HL-60 (cell line): ENCODE measurements around the gene FAM78B.

Source experiments
- DNase-seq, 2 experiments: peaks; one replicate each; pipeline ENCODE4 v3.0.0-alpha.2; 2010 to 2020; ENCODE audit warnings: low read depth in 1 of 2, low spot score in 1 of 2
- H3K27ac ChIP-seq: fragments of 250-450 bp; sonication (Bioruptor Pico); replicated peaks from 2 replicates; pipeline ENCODE4 v1.5.1; 2020; ENCODE audit warnings: mild to moderate bottlenecking, moderate library complexity
- H3K27me3 ChIP-seq: fragments of 250-450 bp; sonication (Bioruptor Pico); 2 replicates; pipeline ENCODE4 v1.5.1; 2021; ENCODE audit warnings: mild to moderate bottlenecking, moderate library complexity; ENCODE audit not compliant: insufficient read depth, poor library complexity, severe bottlenecking
- H3K4me3 ChIP-seq: replicated peaks from 2 replicates; pipeline ENCODE4 v1.5.1; 2011; ENCODE audit warnings: mild to moderate bottlenecking, control low read depth, low read length; ENCODE audit not compliant: insufficient read depth
- GABPA ChIP-seq: IDR thresholded peaks from 2 replicates; pipeline ENCODE4 v1.6.1; 2012; ENCODE audit warnings: low read depth
- POLR2AphosphoS5 ChIP-seq: IDR thresholded peaks from 2 replicates; pipeline ENCODE4 v1.6.1; 2012; ENCODE audit warnings: low read depth
- SPI1 ChIP-seq: IDR thresholded peaks from 2 replicates; pipeline ENCODE4 v1.6.1; 2012; ENCODE audit warnings: low read depth, mild to moderate bottlenecking, borderline replicate concordance
- TF ChIP-seq, protein P1 (sequence below): IDR thresholded peaks from one replicate; pipeline ENCODE4 v1.5.1; 2011; ENCODE audit warnings: low read length, control low read depth, inconsistent platforms; ENCODE audit not compliant: insufficient read depth
- TF ChIP-seq, protein P2 (sequence below): IDR thresholded peaks from 2 replicates; pipeline ENCODE4 v1.6.1; 2012; ENCODE audit warnings: low read depth; ENCODE audit not compliant: insufficient replicate concordance

FAM78B gene

DNA sequence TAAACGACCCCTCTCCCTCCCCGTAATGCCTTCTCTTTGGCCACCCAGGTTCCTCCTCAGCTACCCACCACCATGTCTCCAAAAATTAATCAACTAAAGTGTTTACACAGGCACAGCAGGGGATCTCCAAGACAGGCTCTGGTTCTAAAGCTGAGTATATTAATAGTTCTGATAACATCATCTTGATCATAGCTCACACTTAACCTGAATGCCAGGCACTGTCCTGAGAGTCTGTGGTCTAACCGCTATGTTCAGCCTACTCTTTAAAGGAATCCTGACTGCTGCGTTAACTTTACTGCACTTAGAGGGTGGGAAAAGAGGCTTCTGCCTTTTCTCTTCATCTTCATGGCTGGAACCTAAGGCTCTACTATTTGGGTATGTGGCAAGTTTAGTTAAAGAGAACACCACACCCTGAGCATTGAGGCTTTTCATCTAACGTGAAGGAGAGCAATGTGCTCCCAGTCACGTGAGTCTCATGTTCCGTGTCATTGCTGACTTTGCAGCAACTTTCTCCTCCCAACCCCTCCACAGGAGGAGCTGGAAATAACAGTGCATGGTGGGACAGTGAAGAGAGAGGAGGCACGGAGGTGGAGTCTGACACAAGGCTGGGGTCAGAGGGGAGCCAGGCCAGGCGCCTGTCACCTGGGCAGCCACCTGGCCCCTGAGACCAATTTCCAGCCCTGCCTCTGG, 86.4 kb downstream of the FAM78B start:
- DNase-seq, result no peak
- Histone ChIP-seq H3K4me3 (no peak overlapping the region), H3K27me3 (no peaks in the 10 kb centered on the region), H3K27ac (no peak overlapping the region)
- TF ChIP-seq SPI1, result no peak
- TF ChIP-seq, protein P1, sequence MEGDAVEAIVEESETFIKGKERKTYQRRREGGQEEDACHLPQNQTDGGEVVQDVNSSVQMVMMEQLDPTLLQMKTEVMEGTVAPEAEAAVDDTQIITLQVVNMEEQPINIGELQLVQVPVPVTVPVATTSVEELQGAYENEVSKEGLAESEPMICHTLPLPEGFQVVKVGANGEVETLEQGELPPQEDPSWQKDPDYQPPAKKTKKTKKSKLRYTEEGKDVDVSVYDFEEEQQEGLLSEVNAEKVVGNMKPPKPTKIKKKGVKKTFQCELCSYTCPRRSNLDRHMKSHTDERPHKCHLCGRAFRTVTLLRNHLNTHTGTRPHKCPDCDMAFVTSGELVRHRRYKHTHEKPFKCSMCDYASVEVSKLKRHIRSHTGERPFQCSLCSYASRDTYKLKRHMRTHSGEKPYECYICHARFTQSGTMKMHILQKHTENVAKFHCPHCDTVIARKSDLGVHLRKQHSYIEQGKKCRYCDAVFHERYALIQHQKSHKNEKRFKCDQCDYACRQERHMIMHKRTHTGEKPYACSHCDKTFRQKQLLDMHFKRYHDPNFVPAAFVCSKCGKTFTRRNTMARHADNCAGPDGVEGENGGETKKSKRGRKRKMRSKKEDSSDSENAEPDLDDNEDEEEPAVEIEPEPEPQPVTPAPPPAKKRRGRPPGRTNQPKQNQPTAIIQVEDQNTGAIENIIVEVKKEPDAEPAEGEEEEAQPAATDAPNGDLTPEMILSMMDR, result no peak
- TF ChIP-seq GABPA, result no peak
- no peak for TF ChIP-seq POLR2AphosphoS5
- TF ChIP-seq, protein P2, sequence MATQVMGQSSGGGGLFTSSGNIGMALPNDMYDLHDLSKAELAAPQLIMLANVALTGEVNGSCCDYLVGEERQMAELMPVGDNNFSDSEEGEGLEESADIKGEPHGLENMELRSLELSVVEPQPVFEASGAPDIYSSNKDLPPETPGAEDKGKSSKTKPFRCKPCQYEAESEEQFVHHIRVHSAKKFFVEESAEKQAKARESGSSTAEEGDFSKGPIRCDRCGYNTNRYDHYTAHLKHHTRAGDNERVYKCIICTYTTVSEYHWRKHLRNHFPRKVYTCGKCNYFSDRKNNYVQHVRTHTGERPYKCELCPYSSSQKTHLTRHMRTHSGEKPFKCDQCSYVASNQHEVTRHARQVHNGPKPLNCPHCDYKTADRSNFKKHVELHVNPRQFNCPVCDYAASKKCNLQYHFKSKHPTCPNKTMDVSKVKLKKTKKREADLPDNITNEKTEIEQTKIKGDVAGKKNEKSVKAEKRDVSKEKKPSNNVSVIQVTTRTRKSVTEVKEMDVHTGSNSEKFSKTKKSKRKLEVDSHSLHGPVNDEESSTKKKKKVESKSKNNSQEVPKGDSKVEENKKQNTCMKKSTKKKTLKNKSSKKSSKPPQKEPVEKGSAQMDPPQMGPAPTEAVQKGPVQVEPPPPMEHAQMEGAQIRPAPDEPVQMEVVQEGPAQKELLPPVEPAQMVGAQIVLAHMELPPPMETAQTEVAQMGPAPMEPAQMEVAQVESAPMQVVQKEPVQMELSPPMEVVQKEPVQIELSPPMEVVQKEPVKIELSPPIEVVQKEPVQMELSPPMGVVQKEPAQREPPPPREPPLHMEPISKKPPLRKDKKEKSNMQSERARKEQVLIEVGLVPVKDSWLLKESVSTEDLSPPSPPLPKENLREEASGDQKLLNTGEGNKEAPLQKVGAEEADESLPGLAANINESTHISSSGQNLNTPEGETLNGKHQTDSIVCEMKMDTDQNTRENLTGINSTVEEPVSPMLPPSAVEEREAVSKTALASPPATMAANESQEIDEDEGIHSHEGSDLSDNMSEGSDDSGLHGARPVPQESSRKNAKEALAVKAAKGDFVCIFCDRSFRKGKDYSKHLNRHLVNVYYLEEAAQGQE, result no peak

DNA sequence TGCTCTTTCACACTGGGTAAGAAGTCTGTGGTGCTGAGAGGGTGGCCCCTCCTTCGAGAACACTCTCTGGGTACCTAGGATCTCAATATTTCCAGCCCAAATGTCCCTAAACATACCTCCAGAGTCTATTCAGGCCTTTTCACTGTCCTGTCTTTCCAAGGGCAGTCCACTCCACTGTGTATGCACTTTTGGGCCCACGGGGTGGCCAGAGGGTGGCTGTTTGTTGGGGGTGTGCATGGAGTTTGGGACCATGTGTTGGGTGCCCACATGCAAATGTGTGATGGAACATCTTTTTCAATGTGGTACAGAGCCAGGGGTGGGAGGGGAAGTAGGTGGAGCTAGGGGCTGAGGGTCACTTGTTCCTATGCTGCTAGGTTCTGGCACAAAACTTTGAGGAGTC, 87.5 kb downstream of the FAM78B start:
- no peak overlapping the region for H3K4me3 ChIP-seq
- H3K27me3 ChIP-seq, result no peaks in the 10 kb centered on the region
- H3K27ac ChIP-seq, result no peak overlapping the region
- DNase-seq, result no peak
- no peak for TF ChIP-seq POLR2AphosphoS5
- TF ChIP-seq GABPA, result no peak
- TF ChIP-seq, protein P1, result no peak
- no peak for TF ChIP-seq SPI1
- TF ChIP-seq, protein P2, result no peak

DNA sequence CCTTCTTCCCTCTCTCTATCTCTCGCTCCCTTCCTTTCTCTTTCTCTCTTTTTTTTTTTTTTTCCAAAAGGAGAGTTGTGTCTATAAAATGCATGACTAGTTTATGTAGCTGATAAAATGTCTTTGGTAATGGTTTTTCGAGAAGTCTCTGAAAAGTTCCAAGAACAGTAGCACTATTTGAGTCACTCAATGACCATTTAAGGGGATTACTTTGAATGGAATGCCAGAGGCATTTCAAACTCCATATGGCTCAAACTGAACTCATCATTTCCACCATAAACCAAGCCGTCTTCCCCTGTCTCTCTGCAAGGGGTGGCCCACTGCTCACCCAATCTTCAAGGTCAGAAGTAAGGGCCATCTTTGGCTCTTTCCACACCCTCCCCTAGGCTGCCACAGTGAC, 93.3 kb downstream of the FAM78B start:
- Histone ChIP-seq H3K27me3 (no peaks in the 10 kb centered on the region), H3K4me3 (no peak overlapping the region), H3K27ac (no peak overlapping the region)
- DNase-seq, result no peak
- TF ChIP-seq, protein P2, result no peak
- TF ChIP-seq SPI1 (no peak), GABPA (no peak), POLR2AphosphoS5 (no peak)
- TF ChIP-seq, protein P1, result no peak
